Bronchial epithelial cell (primary cell): ENCODE data around the gene CHRNA4. TPM values are rescaled to one million over a fixed set of nuclear protein-coding genes. Genes with fewer than 3 reads are reported as not detected.

Experiments used
- DNase-seq: peaks from one replicate; pipeline ENCODE4 v3.0.0-alpha.2; 2010; ENCODE audit warnings: low read depth
- FAIRE-seq: peaks from 2 replicates; lab custom pipeline; 2011; peaks lifted over from hg19 to GRCh38; lab: Jason Lieb, UNC
- H3K27me3 ChIP-seq: 2 replicates; pipeline ENCODE4 v1.5.1; 2011; ENCODE audit warnings: low read length; ENCODE audit not compliant: control insufficient read depth, insufficient read depth
- H3K36me3 ChIP-seq: 2 replicates; pipeline ENCODE4 v1.5.1; 2011; ENCODE audit warnings: low read length; ENCODE audit not compliant: control insufficient read depth, insufficient read depth
- H3K4me3 ChIP-seq: 2 replicates; pipeline ENCODE4 v1.5.1; 2011; ENCODE audit warnings: mild to moderate bottlenecking, low read depth, low read length, control low read depth
- CTCF ChIP-seq: IDR thresholded peaks from 2 replicates; pipeline ENCODE4 v1.5.1; 2011; ENCODE audit warnings: mild to moderate bottlenecking, moderate library complexity, low read length, control low read depth, inconsistent platforms; ENCODE audit not compliant: insufficient read depth, severe bottlenecking
- total RNA-seq: library from RNA; depleted of rRNA; stranded (reverse); fragments of >200 nt; gene quantifications from 2 replicates; pipeline ENCODE4 v1.2.1, GENCODE V29; 2014

The CHRNA4 gene
- total RNA-seq, 1 donor from 2014 or later: not detected

- TF ChIP-seq CTCF: no peak
- no peaks in the 10 kb centered on the region for H3K36me3 ChIP-seq
- DNase-seq (no peak), FAIRE-seq (no peak)
- peaks cover 9% of the 10 kb centered on the region for H3K27me3 ChIP-seq
- no peak overlapping the region for H3K4me3 ChIP-seq
Observed at GRCh38 chr20:63295018-63295417, 66.1 kb downstream of the CHRNA4 start.

- DNase-seq: no peak
- no peak for TF ChIP-seq CTCF
- Histone ChIP-seq H3K4me3 (no peak overlapping the region), H3K36me3 (no peaks in the 10 kb centered on the region), H3K27me3 (peaks cover 9% of the 10 kb centered on the region)
- no peak for FAIRE-seq
Observed at GRCh38 chr20:63294536-63294900, 66.6 kb downstream of the CHRNA4 start.

- H3K36me3 ChIP-seq: no peaks in the 10 kb centered on the region
- FAIRE-seq (no peak), DNase-seq (no peak)
- TF ChIP-seq CTCF: no peak
- no peak overlapping the region for H3K4me3 ChIP-seq
- H3K27me3 ChIP-seq: peaks cover 9% of the 10 kb centered on the region
Observed at GRCh38 chr20:63293871-63294535, 67.1 kb downstream of the CHRNA4 start.

- H3K4me3 ChIP-seq: no peak overlapping the region
- peaks cover 5% of the 10 kb centered on the region for H3K36me3 ChIP-seq
- no peak for TF ChIP-seq CTCF
- H3K27me3 ChIP-seq: peaks cover 9% of the 10 kb centered on the region
- FAIRE-seq: no peak
- DNase-seq: no peak
Observed at GRCh38 chr20:63293456-63293855, 67.7 kb downstream of the CHRNA4 start.

Other genes starting within 250 kb of the CHRNA4 start
- 24.6 and 27.1 TPM in 2 replicates for gene YTHDF1, start 145.2 kb downstream of the CHRNA4 start, total RNA-seq
- gene BIRC7, start 125.4 kb downstream of the CHRNA4 start, total RNA-seq: not detected in 2 replicates
- gene NKAIN4, start 106.9 kb downstream of the CHRNA4 start, total RNA-seq: 0.13 and 1.1 TPM in 2 replicates
- gene ARFGAP1, start 88.5 kb downstream of the CHRNA4 start, total RNA-seq: 48.8 and 49.2 TPM in 2 replicates
- not detected in 2 replicates for gene COL20A1, start 68.2 kb downstream of the CHRNA4 start, total RNA-seq
- not detected in 2 replicates for gene KCNQ2, start 111.3 kb upstream of the CHRNA4 start, total RNA-seq
- gene EEF1A2, start 137.7 kb upstream of the CHRNA4 start, total RNA-seq: 1.1 and 1.9 TPM in 2 replicates
- gene PPDPF, start 159.4 kb upstream of the CHRNA4 start, total RNA-seq: 21.9 and 35.6 TPM in 2 replicates
- 59.5 and 107 TPM in 2 replicates for gene PTK6, start 176.0 kb upstream of the CHRNA4 start, total RNA-seq
- 0.13 and 0.79 TPM in 2 replicates for gene SRMS, start 186.4 kb upstream of the CHRNA4 start, total RNA-seq
- 0.26 and 0.90 TPM in 2 replicates for gene FNDC11, start 192.8 kb upstream of the CHRNA4 start, total RNA-seq
- 13.7 and 30.6 TPM in 2 replicates for gene HELZ2, start 212.9 kb upstream of the CHRNA4 start, total RNA-seq